ENCODE results near the gene UBE2H. TPM values are rescaled to one million over a fixed set of nuclear protein-coding genes. Genes with fewer than 3 reads are reported as not detected.

Gene UBE2H
- polyA plus RNA-seq, 1 of the 3 experiments (the other 2 are of a cell fraction) = 129 TPM

- H3K4me3 ChIP-seq (ENCODE audit: low read depth in 2 of 2, low read length in 1 of 2) = no peak overlapping the region
- no peaks in the 10 kb centered on the region for H3K36me3 ChIP-seq (replicated peaks in 1 of 2; ENCODE audit: control insufficient read depth in 1 of 2, insufficient read depth in 2 of 2, low read length in 1 of 2)
- no peak overlapping the region for H3K27ac ChIP-seq (ENCODE audit: low read depth in 2 of 2, low read length in 1 of 2)
- TF ChIP-seq GATA2 (CRISPR knock-in tag; IDR thresholded peaks at IDR 0.05) (no peak), FOSL2 (IDR thresholded peaks at IDR 0.05; ENCODE audit: borderline replicate concordance, low read depth) (no peak), NFIC (IDR thresholded peaks at IDR 0.05; ENCODE audit: borderline replicate concordance) (no peak), SMC3 (IDR thresholded peaks at IDR 0.05; ENCODE audit: low read depth, low read length) (no peak), MEF2A (IDR thresholded peaks at IDR 0.05; ENCODE audit: borderline replicate concordance, low read depth) (no peak), EP300 (IDR thresholded peaks at IDR 0.05; ENCODE audit: borderline replicate concordance in 1 of 2, low read depth in 1 of 2, low read length in 1 of 2) (no peak), PBX3 (IDR thresholded peaks at IDR 0.05) (no peak), RAD21 (IDR thresholded peaks at IDR 0.05; ENCODE audit: low read length) (no peak), GABPA (IDR thresholded peaks at IDR 0.05; ENCODE audit: low read depth) (no peak), FOXJ3 (CRISPR knock-in tag; IDR thresholded peaks at IDR 0.05) (no peak), FOXM1 (IDR thresholded peaks at IDR 0.05; ENCODE audit: low read depth) (no peak), TEAD4 (IDR thresholded peaks at IDR 0.05; ENCODE audit: borderline replicate concordance, insufficient read depth) (no peak), TCF12 (IDR thresholded peaks at IDR 0.05) (no peak), RXRA (IDR thresholded peaks at IDR 0.05; ENCODE audit: borderline replicate concordance, low read depth) (no peak), REST (IDR thresholded peaks at IDR 0.05; ENCODE audit: low read depth, low read length) (no peak), EZH2phosphoT487 (IDR thresholded peaks at IDR 0.05; ENCODE audit: borderline replicate concordance, low read depth) (no peak), RCOR1 (IDR thresholded peaks at IDR 0.05; ENCODE audit: low read length) (no peak), SIN3A (IDR thresholded peaks at IDR 0.05; ENCODE audit: borderline replicate concordance, low read depth, low read length) (no peak), POLR2AphosphoS5 (IDR thresholded peaks at IDR 0.05; ENCODE audit: low read depth, low read length) (no peak)
- TF ChIP-seq, protein P1, sequence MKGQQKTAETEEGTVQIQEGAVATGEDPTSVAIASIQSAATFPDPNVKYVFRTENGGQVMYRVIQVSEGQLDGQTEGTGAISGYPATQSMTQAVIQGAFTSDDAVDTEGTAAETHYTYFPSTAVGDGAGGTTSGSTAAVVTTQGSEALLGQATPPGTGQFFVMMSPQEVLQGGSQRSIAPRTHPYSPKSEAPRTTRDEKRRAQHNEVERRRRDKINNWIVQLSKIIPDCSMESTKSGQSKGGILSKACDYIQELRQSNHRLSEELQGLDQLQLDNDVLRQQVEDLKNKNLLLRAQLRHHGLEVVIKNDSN (IDR thresholded peaks at IDR 0.05; ENCODE audit: borderline replicate concordance, low read depth) = no peak
- peaks cover 0 to 23% of the 10 kb centered on the region in 2 experiments; a peak in 1 of 4 replicates for H3K4me1 ChIP-seq (ENCODE audit: control insufficient read depth in 1 of 2, insufficient read depth in 2 of 2, low read depth in 1 of 2, low read length in 1 of 2)
- DNase-seq = no peak
- no peak overlapping the region for H3K9ac ChIP-seq
- H3K9me2 ChIP-seq = no peaks in the 10 kb centered on the region
- H3K4me2 ChIP-seq = no peak overlapping the region
- no peaks in the 10 kb centered on the region for H4K20me1 ChIP-seq (ENCODE audit: insufficient read depth)
- POLR2A ChIA-PET = no interaction called here
- H3K9me3 ChIP-seq = no peaks in the 10 kb centered on the region
- peaks cover 6% of the 10 kb centered on the region for H3F3A ChIP-seq (replicated peaks; ENCODE audit: insufficient read depth)
- H3K27me3 ChIP-seq (ENCODE audit: insufficient read depth) = no peaks in the 10 kb centered on the region
- H2AFZ ChIP-seq (ENCODE audit: low read depth) = no peak overlapping the region
- CTCF ChIA-PET = interaction anchor here (0.8 to 8.2 kb wide), 5 partner anchors 11 to 207 kb away, joined by 3 to 57 read pairs (median 4); no protein-coding TSS in a partner anchor
- 94% methylated on average over 17 of the region's 17 CpGs for WGBS (ENCODE audit: low lambda C conversion rate)
- no peaks in the 10 kb centered on the region for H3K79me2 ChIP-seq (ENCODE audit: insufficient read depth)
These were observed 149.1 kb downstream of the UBE2H start for GRCh38 chr7:129803546-129804081.

Data from SK-N-SH (cell line).